ENCODE data around the gene SLC5A1. TPM values are rescaled to one million over a fixed set of nuclear protein-coding genes. Genes with fewer than 3 reads are reported as not detected.
"Not testable (repeated sequence)": the region's sequence is repeated elsewhere in the genome, so short reads cannot be mapped to it uniquely, and the experiment has no call there.

The SLC5A1 gene
- total RNA-seq, 1 donor from 2014 or later: not detected

GRCh38 chr22:32142600-32142999 is 99.5 kb downstream of the SLC5A1 start:
- H3K36me3 Mint-ChIP-seq (ENCODE audit: insufficient read depth): no peaks in the 10 kb centered on the region
- H3K4me3 Mint-ChIP-seq (ENCODE audit: low read depth): no peak overlapping the region
- no peak for DNase-seq (ENCODE audit: low spot score, unreplicated experiment)
- peaks cover 4% of the 10 kb centered on the region for H3K27me3 Mint-ChIP-seq
- peaks cover 6% of the 10 kb centered on the region for H3K9me3 Mint-ChIP-seq (ENCODE audit: low read depth)
- no peak overlapping the region for H3K27ac Mint-ChIP-seq
- TF ChIP-seq, protein P1, sequence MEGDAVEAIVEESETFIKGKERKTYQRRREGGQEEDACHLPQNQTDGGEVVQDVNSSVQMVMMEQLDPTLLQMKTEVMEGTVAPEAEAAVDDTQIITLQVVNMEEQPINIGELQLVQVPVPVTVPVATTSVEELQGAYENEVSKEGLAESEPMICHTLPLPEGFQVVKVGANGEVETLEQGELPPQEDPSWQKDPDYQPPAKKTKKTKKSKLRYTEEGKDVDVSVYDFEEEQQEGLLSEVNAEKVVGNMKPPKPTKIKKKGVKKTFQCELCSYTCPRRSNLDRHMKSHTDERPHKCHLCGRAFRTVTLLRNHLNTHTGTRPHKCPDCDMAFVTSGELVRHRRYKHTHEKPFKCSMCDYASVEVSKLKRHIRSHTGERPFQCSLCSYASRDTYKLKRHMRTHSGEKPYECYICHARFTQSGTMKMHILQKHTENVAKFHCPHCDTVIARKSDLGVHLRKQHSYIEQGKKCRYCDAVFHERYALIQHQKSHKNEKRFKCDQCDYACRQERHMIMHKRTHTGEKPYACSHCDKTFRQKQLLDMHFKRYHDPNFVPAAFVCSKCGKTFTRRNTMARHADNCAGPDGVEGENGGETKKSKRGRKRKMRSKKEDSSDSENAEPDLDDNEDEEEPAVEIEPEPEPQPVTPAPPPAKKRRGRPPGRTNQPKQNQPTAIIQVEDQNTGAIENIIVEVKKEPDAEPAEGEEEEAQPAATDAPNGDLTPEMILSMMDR (IDR thresholded peaks at IDR 0.05; ENCODE audit: unreplicated experiment): no peak
- peaks cover 7% of the 10 kb centered on the region for H3K4me1 Mint-ChIP-seq (ENCODE audit: low read depth)

GRCh38 chr22:32144496-32145274 is 101.6 kb downstream of the SLC5A1 start:
- Mint-ChIP-seq H3K36me3 (ENCODE audit: insufficient read depth) (no peaks in the 10 kb centered on the region), H3K4me3 (ENCODE audit: low read depth) (no peak overlapping the region), H3K4me1 (ENCODE audit: low read depth) (peaks cover 4% of the 10 kb centered on the region), H3K27ac (no peak overlapping the region), H3K27me3 (peaks cover 4% of the 10 kb centered on the region), H3K9me3 (ENCODE audit: low read depth) (peaks cover 9% of the 10 kb centered on the region)
- no peak for DNase-seq (ENCODE audit: low spot score, unreplicated experiment)
- TF ChIP-seq, protein P1 (IDR thresholded peaks at IDR 0.05; ENCODE audit: unreplicated experiment): no peak

GRCh38 chr22:32147128-32147527 is 104.1 kb downstream of the SLC5A1 start:
- not testable (repeated sequence) for H3K4me3 Mint-ChIP-seq (ENCODE audit: low read depth)

DNA sequence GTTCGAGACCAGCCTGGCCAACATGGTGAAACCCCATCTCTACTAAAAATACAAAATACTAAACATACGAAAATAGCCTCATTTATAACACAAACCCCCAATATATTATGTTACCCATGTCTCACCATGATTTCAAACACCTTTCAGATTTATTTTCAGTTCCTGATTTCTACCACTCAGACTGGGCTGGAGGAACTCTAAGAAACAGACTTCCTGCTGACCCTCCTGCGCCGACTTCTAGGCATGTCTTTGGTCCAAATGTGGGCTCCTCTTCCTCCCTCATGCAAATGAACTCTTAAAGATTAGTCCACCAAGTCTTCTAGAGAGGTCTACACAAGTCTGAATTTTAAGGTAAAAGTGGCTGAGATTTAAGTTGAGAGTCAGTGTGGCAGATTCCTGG is 105.3 kb downstream of the SLC5A1 start:
- H3K27me3 Mint-ChIP-seq; H3K27ac Mint-ChIP-seq; H3K9me3 Mint-ChIP-seq (ENCODE audit: low read depth); DNase-seq (ENCODE audit: low spot score, unreplicated experiment); H3K36me3 Mint-ChIP-seq (ENCODE audit: insufficient read depth); H3K4me3 Mint-ChIP-seq (ENCODE audit: low read depth); H3K4me1 Mint-ChIP-seq (ENCODE audit: low read depth): not testable (repeated sequence)

More at GRCh38 chr22:32147128-32147527, 104.1 kb downstream of the SLC5A1 start:
- not testable (repeated sequence) for H3K4me1 Mint-ChIP-seq (ENCODE audit: low read depth); DNase-seq (ENCODE audit: low spot score, unreplicated experiment); H3K36me3 Mint-ChIP-seq (ENCODE audit: insufficient read depth); H3K9me3 Mint-ChIP-seq (ENCODE audit: low read depth); H3K27ac Mint-ChIP-seq; H3K27me3 Mint-ChIP-seq

GRCh38 chr22:32150647-32151046 is 107.6 kb downstream of the SLC5A1 start:
- not testable (repeated sequence) for H3K9me3 Mint-ChIP-seq (ENCODE audit: low read depth); H3K27me3 Mint-ChIP-seq; H3K27ac Mint-ChIP-seq; H3K4me3 Mint-ChIP-seq (ENCODE audit: low read depth); H3K36me3 Mint-ChIP-seq (ENCODE audit: insufficient read depth); H3K4me1 Mint-ChIP-seq (ENCODE audit: low read depth); DNase-seq (ENCODE audit: low spot score, unreplicated experiment)

GRCh38 chr22:32151641-32152040 is 108.6 kb downstream of the SLC5A1 start:
- not testable (repeated sequence) for H3K36me3 Mint-ChIP-seq (ENCODE audit: insufficient read depth); H3K27me3 Mint-ChIP-seq; H3K4me3 Mint-ChIP-seq (ENCODE audit: low read depth); H3K9me3 Mint-ChIP-seq (ENCODE audit: low read depth); DNase-seq (ENCODE audit: low spot score, unreplicated experiment); H3K4me1 Mint-ChIP-seq (ENCODE audit: low read depth); H3K27ac Mint-ChIP-seq

- H3K36me3 Mint-ChIP-seq (ENCODE audit: insufficient read depth); DNase-seq (ENCODE audit: low spot score, unreplicated experiment); H3K4me1 Mint-ChIP-seq (ENCODE audit: low read depth); H3K27me3 Mint-ChIP-seq; H3K27ac Mint-ChIP-seq; H3K4me3 Mint-ChIP-seq (ENCODE audit: low read depth); H3K9me3 Mint-ChIP-seq (ENCODE audit: low read depth): not testable (repeated sequence)
These were observed 111.7 kb downstream of the SLC5A1 start for GRCh38 chr22:32154727-32155126.

DNA sequence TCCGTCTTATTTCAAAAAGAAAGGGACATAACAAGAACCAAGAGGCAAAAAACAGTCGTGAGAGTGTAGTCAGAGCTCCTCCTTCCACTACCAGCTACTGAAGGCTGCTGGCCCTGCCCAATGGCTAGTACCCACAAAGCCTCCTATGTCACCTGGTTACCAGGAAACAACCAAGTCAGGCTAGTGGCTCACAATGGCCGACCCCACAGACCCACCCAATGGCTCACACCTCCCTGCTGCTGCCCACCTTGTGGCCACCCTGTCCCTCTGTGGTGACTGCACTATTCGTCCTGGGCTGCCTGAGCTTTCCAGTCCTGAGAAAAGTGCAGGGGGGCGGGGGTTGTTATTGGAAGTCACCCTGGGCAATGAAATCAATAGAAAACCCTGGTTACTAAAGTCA is 114.6 kb downstream of the SLC5A1 start:
- H3K9me3 Mint-ChIP-seq (ENCODE audit: low read depth); H3K4me1 Mint-ChIP-seq (ENCODE audit: low read depth); H3K27me3 Mint-ChIP-seq; H3K36me3 Mint-ChIP-seq (ENCODE audit: insufficient read depth); DNase-seq (ENCODE audit: low spot score, unreplicated experiment); H3K4me3 Mint-ChIP-seq (ENCODE audit: low read depth); H3K27ac Mint-ChIP-seq: not testable (repeated sequence)
